Measurements from ENCODE around the gene PTPN1. TPM values are rescaled to one million over a fixed set of nuclear protein-coding genes. Genes with fewer than 3 reads are reported as not detected.

Gene PTPN1
- total RNA-seq, 1 experiment from 2014 or later = 65.2 TPM

- no peak for TF ChIP-seq CTCF (IDR thresholded peaks at IDR 0.05; ENCODE audit: insufficient read depth in 1 of 2, low read depth in 1 of 2, low read length in 1 of 2, severe bottlenecking in 1 of 2, unreplicated experiment in 1 of 2)
- Mint-ChIP-seq H3K4me3 (ENCODE audit: unreplicated experiment) (no peak overlapping the region), H3K27ac (ENCODE audit: unreplicated experiment) (no peak overlapping the region), H3K4me1 (ENCODE audit: low read depth, unreplicated experiment) (peaks cover 12% of the 10 kb centered on the region), H3K27me3 (ENCODE audit: insufficient read depth, unreplicated experiment) (no peaks in the 10 kb centered on the region), H3K36me3 (ENCODE audit: insufficient read depth, unreplicated experiment) (peaks cover 6% of the 10 kb centered on the region), H3K9me3 (ENCODE audit: unreplicated experiment) (no peaks in the 10 kb centered on the region)
- no peak for DNase-seq
- intact Hi-C loops (cut with micrococcal nuclease; ENCODE audit: unreplicated experiment) = loop anchor here (10.0 kb wide), 1 partner anchor 397 kb away; no protein-coding TSS in a partner anchor
- CTCF ChIA-PET = interaction anchor here (0.6 kb wide), 1 partner anchor 276 kb away, joined by 5 read pairs; no protein-coding TSS in a partner anchor
- Histone ChIP-seq H3K36me3 (ENCODE audit: control insufficient read depth, insufficient read depth, low read length) (no peaks in the 10 kb centered on the region), H3K4me1 (peaks cover 22% of the 10 kb centered on the region), H3K27me3 (replicated peaks; ENCODE audit: control insufficient read depth, insufficient read depth, low read length) (no peaks in the 10 kb centered on the region), H3K4me3 (ENCODE audit: low read depth, low read length) (no peak overlapping the region), H3K9me3 (no peaks in the 10 kb centered on the region)
- POLR2A ChIA-PET = no interaction called here
- no TSS peak for BruUV-seq (replicated peaks)
These were observed 7.6 kb downstream of the PTPN1 start for GRCh38 chr20:50517817-50518154.

- H3K9me3 Mint-ChIP-seq (ENCODE audit: unreplicated experiment) = no peaks in the 10 kb centered on the region
- H3K36me3 Mint-ChIP-seq (ENCODE audit: insufficient read depth, unreplicated experiment) = peaks cover 6% of the 10 kb centered on the region
- ChIA-PET POLR2A (no interaction called here), CTCF (no interaction called here)
- DNase-seq = no peak
- no peak overlapping the region for H3K27ac Mint-ChIP-seq (ENCODE audit: unreplicated experiment)
- Histone ChIP-seq H3K4me3 (ENCODE audit: low read depth, low read length) (no peak overlapping the region), H3K4me1 (peaks cover 19% of the 10 kb centered on the region), H3K36me3 (ENCODE audit: control insufficient read depth, insufficient read depth, low read length) (no peaks in the 10 kb centered on the region), H3K27me3 (replicated peaks; ENCODE audit: control insufficient read depth, insufficient read depth, low read length) (no peaks in the 10 kb centered on the region), H3K9me3 (no peaks in the 10 kb centered on the region)
- peaks cover 14% of the 10 kb centered on the region for H3K4me1 Mint-ChIP-seq (ENCODE audit: low read depth, unreplicated experiment)
- no peaks in the 10 kb centered on the region for H3K27me3 Mint-ChIP-seq (ENCODE audit: insufficient read depth, unreplicated experiment)
- no peak for TF ChIP-seq CTCF (IDR thresholded peaks at IDR 0.05; ENCODE audit: insufficient read depth in 1 of 2, low read depth in 1 of 2, low read length in 1 of 2, severe bottlenecking in 1 of 2, unreplicated experiment in 1 of 2)
- intact Hi-C loops (cut with micrococcal nuclease; ENCODE audit: unreplicated experiment) = loop anchor here (10.0 kb wide), 1 partner anchor 397 kb away; no protein-coding TSS in a partner anchor
- no TSS peak for BruUV-seq (replicated peaks)
- no peak overlapping the region for H3K4me3 Mint-ChIP-seq (ENCODE audit: unreplicated experiment)
These were observed 8.1 kb downstream of the PTPN1 start for GRCh38 chr20:50518270-50518721.

- DNase-seq = no peak
- Mint-ChIP-seq H3K27me3 (ENCODE audit: insufficient read depth, unreplicated experiment) (no peaks in the 10 kb centered on the region), H3K36me3 (ENCODE audit: insufficient read depth, unreplicated experiment) (peaks cover 6% of the 10 kb centered on the region), H3K9me3 (ENCODE audit: unreplicated experiment) (no peaks in the 10 kb centered on the region), H3K4me3 (ENCODE audit: unreplicated experiment) (no peak overlapping the region), H3K4me1 (ENCODE audit: low read depth, unreplicated experiment) (peaks cover 22% of the 10 kb centered on the region), H3K27ac (ENCODE audit: unreplicated experiment) (no peak overlapping the region)
- H3K9me3 ChIP-seq = no peaks in the 10 kb centered on the region
- no TSS peak for BruUV-seq (replicated peaks)
- TF ChIP-seq CTCF (IDR thresholded peaks at IDR 0.05; ENCODE audit: insufficient read depth in 1 of 2, low read depth in 1 of 2, low read length in 1 of 2, severe bottlenecking in 1 of 2, unreplicated experiment in 1 of 2) = no peak
- POLR2A ChIA-PET = interaction anchor here (0.6 kb wide), 1 partner anchor 348 kb away, joined by 3 read pairs; no protein-coding TSS in a partner anchor
- no peaks in the 10 kb centered on the region for H3K36me3 ChIP-seq (ENCODE audit: control insufficient read depth, insufficient read depth, low read length)
- no peak overlapping the region for H3K4me3 ChIP-seq (ENCODE audit: low read depth, low read length)
- no peaks in the 10 kb centered on the region for H3K27me3 ChIP-seq (replicated peaks; ENCODE audit: control insufficient read depth, insufficient read depth, low read length)
- H3K4me1 ChIP-seq = peaks cover 23% of the 10 kb centered on the region
- CTCF ChIA-PET = no interaction called here
- intact Hi-C loops (cut with micrococcal nuclease; ENCODE audit: unreplicated experiment) = loop anchor here (10.0 kb wide), 1 partner anchor 396 kb away; no protein-coding TSS in a partner anchor
These were observed 9.0 kb downstream of the PTPN1 start for GRCh38 chr20:50519036-50519762.

Measured in Caco-2 (cell line).